Cortex of kidney (tissue), 1 donor: ENCODE data around the gene DDX11.
"Not testable (repeated sequence)": the region's sequence is repeated elsewhere in the genome, so short reads cannot be mapped to it uniquely, and the experiment has no call there.

Source experiments
- DNase-seq: peaks from one replicate; lab custom pipeline; 2025; lab: John Stamatoyannopoulos, UW

DDX11 gene

GRCh38 chr12:31099434-31099833, 25.8 kb downstream of the DDX11 start:
- DNase-seq = not testable (repeated sequence)

GRCh38 chr12:31100503-31101208, 27.0 kb downstream of the DDX11 start:
- not testable (repeated sequence) for DNase-seq

GRCh38 chr12:31102125-31102524, 28.5 kb downstream of the DDX11 start:
- not testable (repeated sequence) for DNase-seq

GRCh38 chr12:31102596-31102995, 28.9 kb downstream of the DDX11 start:
- not testable (repeated sequence) for DNase-seq

GRCh38 chr12:31103561-31103975, 29.9 kb downstream of the DDX11 start:
- not testable (repeated sequence) for DNase-seq

- DNase-seq = not testable (repeated sequence)
Measured at GRCh38 chr12:31104220-31104619, 30.6 kb downstream of the DDX11 start.

GRCh38 chr12:31104773-31105172, 31.1 kb downstream of the DDX11 start:
- not testable (repeated sequence) for DNase-seq

- no peak for DNase-seq
Measured at GRCh38 chr12:31105668-31106067, 32.0 kb downstream of the DDX11 start.

GRCh38 chr12:31106101-31106803, 32.6 kb downstream of the DDX11 start:
- DNase-seq = no peak

GRCh38 chr12:31109773-31110172, 36.1 kb downstream of the DDX11 start:
- not testable (repeated sequence) for DNase-seq

- not testable (repeated sequence) for DNase-seq
Measured at GRCh38 chr12:31110263-31110662, 36.6 kb downstream of the DDX11 start.

GRCh38 chr12:31115092-31115601, 41.5 kb downstream of the DDX11 start:
- DNase-seq = not testable (repeated sequence)

GRCh38 chr12:31116846-31117202, 43.2 kb downstream of the DDX11 start:
- not testable (repeated sequence) for DNase-seq

- DNase-seq = no peak
Measured at GRCh38 chr12:31117203-31118011, 43.7 kb downstream of the DDX11 start.

- DNase-seq = no peak
Measured at GRCh38 chr12:31118347-31119191, 44.9 kb downstream of the DDX11 start.

- no peak for DNase-seq
Measured at GRCh38 chr12:31119192-31119802, 45.6 kb downstream of the DDX11 start.

GRCh38 chr12:31119803-31120211, 46.1 kb downstream of the DDX11 start:
- DNase-seq = no peak

- no peak for DNase-seq
Measured at GRCh38 chr12:31120392-31121008, 46.8 kb downstream of the DDX11 start.

- DNase-seq = not testable (repeated sequence)
Measured at GRCh38 chr12:31121022-31121728, 47.5 kb downstream of the DDX11 start.

GRCh38 chr12:31122481-31122880, 48.8 kb downstream of the DDX11 start:
- no peak for DNase-seq
